NCI-H2081 (cell line): Measurements from ENCODE around the gene CACUL1.
"Not testable (repeated sequence)": the region's sequence is repeated elsewhere in the genome, so short reads cannot be mapped to it uniquely, and the experiment has no call there.

Experiments used
- DNase-seq, 2 experiments: peaks; one replicate each; lab custom pipeline; 2025; lab: John Stamatoyannopoulos, UW

Gene CACUL1

GRCh38 chr10:118768041-118768919 lies 13.5 kb upstream of the CACUL1 start:
- DNase-seq: no peak

GRCh38 chr10:118767297-118768040 lies 12.7 kb upstream of the CACUL1 start:
- DNase-seq: no peak

GRCh38 chr10:118764195-118764594 lies 9.4 kb upstream of the CACUL1 start:
- DNase-seq: no peak

- DNase-seq: no peak
Observed at GRCh38 chr10:118763202-118763988, 8.6 kb upstream of the CACUL1 start.

- DNase-seq: no peak
Observed at GRCh38 chr10:118760265-118760664, 5.5 kb upstream of the CACUL1 start.

GRCh38 chr10:118758449-118758848 lies 3.7 kb upstream of the CACUL1 start:
- no peak for DNase-seq

- DNase-seq: peak in 1 of 2 experiments; percentile 31
Observed at GRCh38 chr10:118754229-118754555, 578 bp downstream of the CACUL1 start.

GRCh38 chr10:118753331-118754228 lies 1.2 kb downstream of the CACUL1 start:
- no peak for DNase-seq

- DNase-seq: no peak
Observed at GRCh38 chr10:118752409-118752808, 2.4 kb downstream of the CACUL1 start.

- no peak for DNase-seq
Observed at GRCh38 chr10:118751265-118751664, 3.5 kb downstream of the CACUL1 start.

- DNase-seq: no peak
Observed at GRCh38 chr10:118748041-118748440, 6.7 kb downstream of the CACUL1 start.

GRCh38 chr10:118746246-118746645 lies 8.5 kb downstream of the CACUL1 start:
- DNase-seq: no peak

- no peak for DNase-seq
Observed at GRCh38 chr10:118745056-118745455, 9.7 kb downstream of the CACUL1 start.

- not testable (repeated sequence) for DNase-seq
Observed at GRCh38 chr10:118744346-118744918, 10.3 kb downstream of the CACUL1 start.

- DNase-seq: no peak
Observed at GRCh38 chr10:118742782-118743181, 12.0 kb downstream of the CACUL1 start.

- DNase-seq: no peak
Observed at GRCh38 chr10:118742032-118742431, 12.7 kb downstream of the CACUL1 start.

- no peak for DNase-seq
Observed at GRCh38 chr10:118738406-118738805, 16.4 kb downstream of the CACUL1 start.

GRCh38 chr10:118737603-118738302 lies 17.0 kb downstream of the CACUL1 start:
- no peak for DNase-seq

- no peak for DNase-seq
Observed at GRCh38 chr10:118735294-118735693, 19.5 kb downstream of the CACUL1 start.

- no peak for DNase-seq
Observed at GRCh38 chr10:118734475-118734874, 20.3 kb downstream of the CACUL1 start.
